GM19328 (cell line): ENCODE data around the gene HSPBP1.

Source experiments
- ATAC-seq: cut with Tn5 transposase; IDR thresholded peaks from one replicate; pipeline ENCODE4 v1.9.1; 2021; ENCODE audit warnings: mild to moderate bottlenecking, moderate library complexity; ENCODE audit not compliant: unreplicated experiment

HSPBP1 gene

DNA sequence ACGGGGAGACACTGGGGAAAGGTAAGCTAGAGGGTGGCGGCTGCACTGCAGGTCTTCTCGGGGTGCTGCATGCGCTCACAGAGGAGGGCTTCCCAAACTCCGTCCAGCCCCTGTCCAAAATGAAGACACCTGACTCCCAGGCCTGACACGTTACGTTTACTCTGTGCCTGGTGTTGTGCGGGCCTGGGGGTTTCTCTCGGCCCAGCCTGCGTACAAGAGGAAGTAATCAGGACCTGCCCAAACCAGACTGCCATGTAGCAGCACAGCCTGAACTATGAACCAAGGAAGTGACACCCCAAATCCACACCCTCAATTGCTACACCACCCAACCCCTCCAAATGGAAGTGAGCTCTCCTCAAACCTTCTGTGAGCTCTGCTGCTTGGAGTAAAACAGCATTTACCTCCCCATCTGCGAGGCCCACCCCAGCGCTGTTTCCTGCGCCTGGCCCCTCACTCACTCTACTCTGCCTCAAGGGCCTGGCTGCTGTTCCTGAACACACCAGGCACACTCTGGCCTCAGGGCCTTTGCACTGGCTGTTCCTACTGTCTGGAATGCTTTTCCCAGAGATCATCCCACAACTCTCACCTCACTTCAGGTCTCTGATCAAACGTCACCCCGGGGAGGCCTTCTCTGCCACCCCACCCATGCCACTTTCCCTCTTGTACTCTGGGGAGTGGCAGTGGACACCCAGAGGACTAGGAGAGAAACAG, 3.0 kb downstream of the HSPBP1 start:
- no peak for ATAC-seq

DNA sequence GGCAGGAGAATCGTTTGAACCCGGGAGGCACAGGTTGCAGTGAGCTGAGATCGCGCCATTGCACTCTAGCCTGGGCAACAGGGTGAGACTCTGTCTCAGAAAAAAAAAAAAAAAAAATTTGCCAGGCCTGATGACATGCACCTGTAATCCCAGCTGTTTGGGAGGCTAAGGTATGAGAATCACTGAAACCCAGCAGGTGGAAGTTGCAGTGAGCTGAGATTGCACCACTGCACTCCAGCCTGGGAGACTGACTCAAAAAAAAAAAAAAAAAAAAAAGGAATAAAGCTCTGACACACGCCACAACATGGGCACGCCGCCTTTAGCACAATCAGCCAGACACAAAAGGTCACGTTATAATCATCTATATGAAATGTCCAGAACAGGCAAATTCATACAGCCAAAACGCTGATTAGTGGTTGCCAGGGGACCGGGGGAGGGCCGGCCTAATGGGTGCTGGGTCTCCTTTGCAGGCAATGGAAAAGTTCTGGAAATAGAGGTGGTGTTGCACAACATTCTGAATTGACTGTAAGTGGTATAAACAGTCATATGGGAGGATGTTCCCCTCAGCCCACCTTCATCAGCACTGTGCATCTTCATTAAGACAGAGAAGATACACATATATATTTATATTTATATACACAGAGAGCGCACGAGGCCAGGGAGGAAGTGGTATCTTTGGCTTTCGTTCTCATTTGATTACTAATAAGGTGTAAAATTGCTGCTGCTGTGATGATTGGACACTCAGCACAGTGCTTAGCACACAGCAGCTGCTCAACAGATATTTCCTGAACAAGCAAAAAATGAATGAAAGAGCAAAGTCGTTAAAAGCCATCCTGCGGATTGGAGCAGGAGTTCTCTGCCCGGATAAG, 3.8 kb downstream of the HSPBP1 start:
- ATAC-seq = peak; percentile 55

DNA sequence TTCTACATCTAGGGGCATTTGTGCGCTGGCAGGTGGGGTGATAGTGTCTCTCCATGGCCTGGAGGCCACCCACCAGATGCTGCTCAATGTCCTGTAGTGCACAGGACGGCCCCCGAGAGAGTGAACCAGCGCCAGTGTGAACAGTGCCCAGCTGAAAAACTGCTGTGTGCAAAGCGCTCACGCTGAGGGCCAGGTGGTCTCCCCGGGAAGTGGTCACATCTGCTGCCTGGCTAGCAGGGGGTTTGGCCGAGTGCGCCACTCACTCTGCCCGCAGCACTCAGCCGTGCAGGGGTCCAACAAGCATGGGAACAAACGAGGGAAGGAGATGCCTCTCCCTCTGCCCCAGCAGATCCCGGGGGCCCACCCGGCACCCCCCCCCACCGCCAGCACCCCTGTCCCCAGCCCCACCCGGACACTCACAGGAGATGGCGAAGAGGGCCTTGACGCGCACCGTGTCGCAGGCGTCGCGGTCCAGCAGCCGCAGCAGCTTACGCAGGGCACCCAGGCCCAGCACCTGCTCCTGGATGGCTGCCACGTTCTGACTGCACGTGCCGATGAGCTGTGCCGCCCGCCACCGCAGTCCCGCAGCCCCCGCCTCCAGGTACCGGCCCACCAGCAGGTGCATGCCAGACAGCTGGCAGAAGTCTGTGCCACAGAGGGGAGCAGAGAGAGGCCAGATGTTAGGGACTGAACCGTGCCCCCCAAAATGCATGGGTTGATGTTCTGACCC, 5.8 kb downstream of the HSPBP1 start:
- no peak for ATAC-seq

DNA sequence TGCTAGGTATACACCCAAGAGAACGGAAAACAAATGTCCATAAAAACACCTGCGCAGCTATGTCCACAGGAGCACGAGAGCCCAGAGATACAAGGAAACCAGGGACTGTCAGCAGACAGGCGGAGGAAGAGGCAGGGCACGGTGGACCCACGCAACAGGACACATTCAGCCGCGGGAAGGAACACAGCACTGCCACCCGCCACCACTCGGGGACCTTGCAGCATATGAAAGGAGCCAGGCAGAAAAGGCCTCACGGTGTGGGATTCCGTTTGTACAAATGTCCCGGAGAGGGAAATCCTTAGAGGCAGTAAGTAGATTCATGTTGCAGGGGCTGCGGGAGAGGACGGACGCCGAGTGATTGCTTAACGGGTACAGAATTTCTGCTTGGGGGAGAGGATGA, 7.8 kb downstream of the HSPBP1 start:
- ATAC-seq = no peak

DNA sequence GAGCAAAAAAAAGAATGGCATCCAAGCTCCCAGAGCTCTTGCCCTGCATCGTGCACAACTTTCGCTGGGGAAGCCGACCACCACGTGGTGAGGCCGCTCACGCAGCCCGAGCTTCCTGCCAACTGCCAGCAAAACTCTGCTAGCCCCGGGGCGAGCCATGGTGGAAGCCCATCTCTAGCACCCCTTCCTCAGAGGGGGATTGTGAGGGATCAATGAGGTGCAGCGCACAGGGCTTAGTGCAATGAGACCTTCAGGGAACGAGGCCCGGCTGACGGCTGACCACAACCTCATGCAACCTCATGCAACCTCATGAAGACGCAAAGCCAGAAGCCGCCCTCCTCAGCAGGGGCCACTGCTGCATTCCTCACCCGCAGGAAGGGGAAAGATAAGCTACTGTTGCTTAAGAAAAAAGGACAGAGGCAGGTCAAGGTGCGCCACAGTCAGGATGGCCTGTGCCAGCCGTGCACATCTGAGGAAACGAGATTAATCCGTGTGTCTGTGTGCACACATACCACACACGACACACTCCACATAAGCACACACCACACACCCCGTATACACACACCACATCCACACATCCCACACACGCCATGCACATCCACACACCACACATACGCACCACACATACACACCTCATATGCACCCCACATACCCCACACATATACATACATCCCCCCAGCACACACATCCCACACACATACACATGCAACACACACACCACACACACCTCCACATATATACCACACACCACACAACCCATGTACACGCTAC, 9.6 kb downstream of the HSPBP1 start:
- no peak for ATAC-seq

DNA sequence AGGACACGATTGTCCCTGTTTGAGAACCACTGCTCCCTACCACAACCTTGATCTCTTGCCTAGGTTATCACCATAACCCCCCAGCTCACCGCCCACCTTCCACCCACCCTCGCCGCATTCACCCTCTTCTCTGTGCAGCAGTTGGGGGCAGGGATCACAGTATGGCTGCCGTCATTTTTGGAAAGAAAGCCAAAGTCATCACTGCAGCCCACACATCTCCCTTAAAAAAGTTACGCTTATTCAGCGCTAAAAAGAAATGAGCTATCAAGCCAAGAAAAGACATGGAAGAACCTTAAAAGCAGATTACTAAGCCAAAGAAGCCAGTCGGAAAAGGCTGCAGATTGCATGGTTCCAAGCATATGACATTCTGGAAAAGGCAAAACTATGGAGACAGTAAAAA, 10.6 kb downstream of the HSPBP1 start:
- ATAC-seq = no peak

DNA sequence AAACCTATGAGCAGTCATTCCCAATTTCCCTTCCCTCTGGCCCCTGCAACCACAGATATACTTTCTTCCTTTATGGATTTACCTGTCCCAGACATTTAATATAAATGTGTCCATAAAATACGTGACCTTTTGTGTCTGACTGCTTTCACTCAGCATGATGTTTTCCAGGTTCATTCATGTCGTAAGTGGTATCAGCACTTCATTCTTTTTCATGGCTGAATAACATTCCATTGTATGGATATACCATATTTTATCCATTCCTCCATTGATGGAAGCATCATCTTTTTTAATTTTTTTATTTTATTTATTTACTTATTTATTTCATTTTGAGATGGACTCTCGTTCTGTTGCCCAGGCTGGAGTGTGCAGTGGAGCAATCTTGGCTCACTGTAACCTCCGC, 13.1 kb downstream of the HSPBP1 start:
- no peak for ATAC-seq

DNA sequence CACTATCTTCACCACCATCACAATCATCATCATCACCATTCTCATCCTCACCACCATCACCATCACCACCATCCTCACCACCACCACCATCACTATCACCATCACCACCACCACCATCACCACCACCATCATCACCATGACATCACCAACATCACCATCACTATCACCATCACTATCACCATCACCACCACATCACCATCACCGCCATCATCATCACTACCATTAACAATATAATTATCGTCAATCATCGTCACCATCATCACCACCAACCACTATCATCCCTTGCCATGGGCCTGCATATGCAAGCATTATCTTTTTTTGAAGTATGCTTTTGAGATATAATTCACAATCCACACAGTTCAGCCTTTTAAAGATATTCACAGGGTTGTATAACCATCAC, 13.5 kb downstream of the HSPBP1 start:
- no peak for ATAC-seq

DNA sequence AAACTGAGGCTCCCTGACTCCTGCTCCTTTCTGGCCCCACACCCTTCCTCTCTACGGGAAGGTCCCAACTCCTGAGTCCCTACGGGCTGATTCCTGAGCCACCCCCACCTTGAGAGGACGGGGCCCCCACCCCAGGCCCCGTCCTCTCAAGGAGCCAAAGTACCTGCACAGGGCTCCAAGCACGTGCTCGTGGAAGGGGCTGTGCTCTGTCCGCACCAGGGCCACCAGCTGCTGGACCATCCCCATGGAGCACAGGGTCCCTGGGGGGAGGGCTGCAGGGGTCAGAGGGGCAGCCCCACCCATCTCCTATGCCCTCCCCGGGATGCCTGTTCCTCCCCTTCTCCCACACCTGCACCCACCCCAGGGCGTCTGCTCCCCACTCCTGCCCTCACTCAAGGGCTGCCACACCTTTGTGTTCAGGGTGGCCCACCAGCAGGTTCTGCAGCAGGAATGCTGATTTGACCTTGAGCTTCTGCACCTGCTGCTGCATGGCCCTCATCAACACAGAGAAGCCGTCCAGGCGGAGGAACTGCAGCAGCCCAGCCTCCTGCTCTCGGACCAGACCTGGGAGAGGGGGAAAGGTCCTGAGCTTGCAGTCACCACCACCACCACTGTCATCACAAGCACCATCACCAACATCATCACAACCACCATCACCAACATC, 14.1 kb downstream of the HSPBP1 start:
- no peak for ATAC-seq

DNA sequence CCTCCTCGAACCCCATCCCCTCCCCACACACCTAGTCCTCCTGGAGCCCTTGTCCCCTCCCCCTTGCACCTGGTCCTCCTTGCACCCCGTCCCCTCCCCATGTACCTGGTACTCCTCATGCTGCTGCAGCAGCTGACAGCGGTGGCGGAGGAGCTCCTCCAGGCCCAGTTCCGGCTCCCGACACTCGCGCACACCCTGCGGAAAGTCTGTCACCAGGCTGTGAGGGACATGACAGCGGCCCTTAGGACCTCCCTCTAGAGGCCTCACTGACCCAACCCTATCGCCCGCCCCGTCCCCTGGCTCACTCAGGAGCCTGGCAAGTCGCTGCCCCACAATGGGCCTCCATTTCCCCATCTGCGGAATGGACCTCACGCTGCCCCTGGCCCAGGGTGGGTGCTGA, 14.7 kb downstream of the HSPBP1 start:
- no peak for ATAC-seq

DNA sequence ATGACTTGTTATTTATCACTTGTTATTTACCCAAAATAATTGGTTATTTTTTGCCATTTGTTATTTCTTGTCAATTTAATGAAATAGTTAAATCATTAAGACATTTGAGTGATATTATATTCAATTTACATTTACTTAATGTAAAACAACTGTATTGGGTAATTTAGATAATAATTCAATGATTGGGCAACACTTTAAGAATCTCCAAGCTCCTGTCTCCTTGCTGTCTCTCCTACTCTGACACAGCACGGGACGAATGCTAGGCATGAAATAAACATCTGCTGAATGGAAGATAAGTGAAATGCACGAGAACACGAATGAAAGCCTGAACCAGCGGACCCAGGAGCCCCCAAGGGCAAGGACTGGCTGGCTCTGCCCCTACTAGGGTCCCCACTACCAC, 15.4 kb downstream of the HSPBP1 start:
- ATAC-seq = no peak

DNA sequence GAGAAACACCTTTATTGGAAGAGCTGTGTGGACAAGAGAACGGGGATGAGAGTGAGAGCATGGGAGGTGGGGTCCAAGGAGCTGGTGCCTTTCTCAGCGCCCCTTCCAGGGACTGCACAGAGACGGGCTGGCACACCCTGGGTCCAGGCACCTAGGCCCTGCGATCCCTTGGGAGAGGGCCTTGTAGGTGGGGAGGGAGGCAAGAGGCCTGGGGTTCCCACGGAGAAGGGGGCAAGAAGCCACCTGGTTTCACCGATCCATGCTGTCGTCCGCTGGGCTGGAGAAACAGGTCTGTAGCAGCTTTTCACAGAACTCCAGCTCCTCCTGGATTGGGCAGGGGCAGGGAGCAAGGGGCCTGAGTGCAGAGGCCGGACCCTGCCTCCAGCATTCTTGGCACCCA, 17.6 kb downstream of the HSPBP1 start:
- ATAC-seq = no peak

DNA sequence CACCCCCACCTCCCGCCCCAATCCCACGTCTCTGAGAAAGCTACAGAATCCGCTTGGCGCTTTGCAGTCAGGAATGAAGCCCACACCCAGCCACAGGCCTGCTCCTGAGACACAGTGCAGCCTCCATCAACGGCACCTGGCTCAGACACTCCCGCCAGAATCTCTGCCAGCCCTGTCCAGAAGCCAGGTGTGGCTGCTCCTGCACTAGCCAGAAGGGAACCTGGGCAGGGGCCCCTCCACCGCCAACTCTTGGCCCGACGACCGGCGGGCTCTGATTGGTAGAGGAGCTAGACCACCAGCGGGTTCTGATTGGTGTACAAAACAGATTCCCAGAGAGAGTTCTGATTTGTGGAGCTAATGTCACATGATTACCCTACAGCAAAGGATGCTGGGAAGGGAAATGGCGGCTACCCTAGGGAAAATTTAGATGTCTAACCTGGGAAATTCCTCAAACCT, 18.2 kb downstream of the HSPBP1 start:
- ATAC-seq = no peak

DNA sequence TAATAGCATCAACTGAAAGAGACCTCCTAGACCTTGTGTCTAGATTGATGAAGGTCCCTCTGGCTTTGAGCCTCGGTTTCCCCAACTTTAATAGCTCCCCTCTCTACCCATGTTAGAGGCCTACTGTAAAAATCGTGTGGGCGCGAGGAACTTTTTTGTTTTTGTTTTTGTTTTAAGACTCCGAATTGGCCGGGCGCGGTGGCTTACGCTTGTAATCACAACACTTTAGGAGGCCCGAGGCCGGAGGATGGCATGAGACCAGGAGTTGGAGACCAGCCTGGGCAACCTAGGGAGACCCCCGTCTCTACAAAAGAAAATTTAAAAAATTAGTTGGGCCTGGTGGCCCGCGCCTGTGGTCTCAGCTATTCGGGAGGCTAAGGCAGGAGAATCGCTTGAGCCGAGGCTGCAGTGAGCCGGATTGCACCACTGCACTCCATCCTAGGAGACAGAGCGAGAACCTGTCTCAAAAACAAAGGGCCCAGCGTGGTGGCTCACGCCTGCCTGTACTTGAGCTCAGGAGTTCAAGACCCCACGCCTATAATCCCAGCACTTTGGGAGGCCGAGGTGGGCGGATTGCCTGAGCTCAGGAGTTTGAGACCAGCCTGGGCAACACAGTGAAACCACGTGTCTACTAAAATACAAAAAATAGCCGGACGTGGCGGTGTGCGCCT, 20.2 kb downstream of the HSPBP1 start:
- no peak for ATAC-seq

DNA sequence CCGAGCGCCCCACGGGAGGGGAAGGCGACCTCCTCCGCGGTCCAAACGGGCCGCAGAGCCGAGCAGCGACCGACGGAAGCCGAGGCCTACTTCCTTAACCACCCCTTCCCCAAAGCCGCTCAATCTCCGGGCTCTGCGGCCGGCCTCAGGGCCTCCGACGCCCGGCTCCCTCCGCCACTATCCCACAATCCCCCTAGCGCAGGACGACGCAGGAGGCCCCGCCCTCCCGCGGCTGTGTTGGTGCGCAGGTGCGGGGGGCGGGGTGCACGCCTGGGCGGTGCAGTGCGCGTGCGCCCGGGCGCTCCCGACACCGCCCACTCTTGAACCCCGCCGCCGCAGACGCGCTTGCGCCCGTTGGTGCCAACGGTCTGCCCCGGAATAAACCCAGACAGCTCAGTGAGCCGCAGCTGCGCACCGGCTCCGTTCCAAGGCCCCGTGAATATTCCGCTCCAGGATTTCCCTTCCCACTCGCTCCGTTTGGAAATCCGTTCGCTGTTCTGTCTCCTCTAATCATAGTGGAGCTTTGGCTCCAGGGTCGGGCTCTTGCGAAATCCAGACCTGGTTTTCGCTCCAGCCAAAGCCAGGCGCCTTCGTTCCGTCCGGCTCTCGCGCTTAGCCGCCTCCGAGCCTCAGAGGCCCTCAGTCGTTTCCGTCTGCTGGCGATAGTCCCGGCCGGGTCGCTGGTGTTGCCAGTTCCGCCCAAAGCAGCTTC, 20.9 kb downstream of the HSPBP1 start, which contains the start of gene PPP6R1:
Gene PPP6R1 (minus strand): TSS at position 190 of the 712 bp plus-strand sequence. CDS start 11,914 bp downstream, outside the sequence.
- peak; percentile 76 for ATAC-seq

DNA sequence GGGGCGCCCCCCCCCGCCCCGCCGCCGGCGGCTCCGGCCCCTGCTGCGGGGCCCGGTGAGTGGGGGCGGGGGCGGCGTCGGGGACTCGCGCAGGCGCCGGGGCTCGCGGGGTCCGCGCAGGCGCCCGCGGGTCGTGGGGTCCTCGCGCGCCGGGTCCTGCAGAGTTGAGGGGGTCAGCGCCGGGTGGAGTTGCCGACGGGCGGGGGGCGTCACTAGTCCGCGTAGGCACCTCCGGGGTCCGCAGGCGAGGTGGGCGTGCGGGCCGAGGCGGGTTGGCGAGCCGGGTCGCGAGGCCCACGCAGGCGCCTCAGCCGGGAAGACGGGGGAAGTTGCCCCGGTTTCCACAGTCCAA, 21.5 kb downstream of the HSPBP1 start:
- peak; percentile 11 for ATAC-seq

DNA sequence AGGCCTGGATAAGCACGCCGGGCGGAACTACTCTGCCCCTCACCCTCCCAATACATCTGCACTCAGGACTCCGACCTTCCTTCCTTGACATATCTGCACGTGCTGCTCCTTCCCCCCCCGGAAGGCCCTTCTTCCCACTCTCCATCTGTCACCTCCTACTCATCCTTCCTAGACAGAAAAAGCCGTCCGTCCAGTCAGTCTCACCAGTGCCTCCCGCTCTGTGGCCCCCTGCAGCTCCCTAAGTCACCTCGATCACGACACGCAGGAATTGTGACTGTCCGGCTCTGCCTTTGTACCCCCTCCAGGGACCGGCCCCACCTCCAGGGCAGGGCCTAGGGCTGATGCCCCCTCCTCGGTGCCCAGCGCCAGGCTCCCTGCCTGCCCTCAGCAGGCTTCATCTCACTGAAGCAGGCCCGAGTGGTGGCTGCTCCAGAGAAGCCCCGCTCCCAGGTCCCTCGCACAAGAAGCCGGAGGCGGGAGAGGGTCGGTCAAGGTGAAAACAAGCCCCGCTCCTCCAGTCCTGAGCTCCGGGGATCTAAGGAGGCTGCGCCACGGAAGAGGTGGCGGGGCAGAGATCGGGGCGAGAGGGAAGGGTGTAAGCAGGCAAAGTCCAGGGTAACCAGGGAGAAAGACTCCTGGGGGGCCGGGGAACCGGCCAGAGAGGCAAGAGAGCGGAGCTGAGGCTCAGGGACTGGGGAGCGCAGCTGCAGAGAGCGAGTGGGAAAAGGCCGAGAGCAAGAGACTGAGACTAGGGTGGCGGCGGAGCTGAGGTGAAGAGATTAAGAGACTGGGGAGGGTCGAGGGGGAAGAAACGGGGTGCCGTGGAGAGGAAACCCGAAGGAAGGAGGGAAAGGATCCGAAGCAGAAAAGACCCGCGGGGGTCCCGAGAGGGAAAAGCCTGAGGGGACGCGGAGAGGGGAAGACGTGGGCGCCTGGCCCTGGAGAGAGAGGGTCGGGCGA, 22.2 kb downstream of the HSPBP1 start:
- ATAC-seq = no peak
